Naive B cell (primary cell): ENCODE results near the gene KLK11. TPM values are rescaled to one million over a fixed set of nuclear protein-coding genes. Genes with fewer than 3 reads are reported as not detected.
"Not testable (repeated sequence)": the region's sequence is repeated elsewhere in the genome, so short reads cannot be mapped to it uniquely, and the experiment has no call there.

Experiments
- ATAC-seq, 2 donors: fragments of 150-1000 bp; cut with Tn5 transposase; 2 replicates each; pipeline ENCODE4 v1.10.0; 2021; ENCODE audit warnings: low read depth in 2 of 2, mild to moderate bottlenecking in 2 of 2, moderate library complexity in 2 of 2
- DNase-seq: peaks from one replicate; pipeline ENCODE4 v3.0.0; 2022
- H3K27ac Mint-ChIP-seq, 6 donors: one replicate each; pipeline ENCODE4 v1.8.0; 2020 to 2022; ENCODE audit warnings: mild to moderate bottlenecking in 6 of 6, mixed read lengths in 6 of 6, moderate library complexity in 5 of 6, inconsistent platforms in 2 of 6
- H3K27me3 Mint-ChIP-seq, 3 donors: one replicate each; pipeline ENCODE4 v1.8.0; 2021 to 2022; ENCODE audit warnings: mixed read lengths in 3 of 3, mild to moderate bottlenecking in 1 of 3
- H3K36me3 Mint-ChIP-seq, 2 donors: one replicate each; pipeline ENCODE4 v1.8.0; 2020 to 2022; ENCODE audit warnings: mixed read lengths in 2 of 2, inconsistent platforms in 1 of 2, mild to moderate bottlenecking in 1 of 2
- H3K4me1 Mint-ChIP-seq, 3 donors: one replicate each; pipeline ENCODE4 v1.8.0; 2020 to 2022; ENCODE audit warnings: mixed read lengths in 3 of 3, inconsistent platforms in 1 of 3, mild to moderate bottlenecking in 1 of 3, moderate library complexity in 1 of 3
- H3K4me3 Mint-ChIP-seq, 8 donors: one replicate each; pipeline ENCODE4 v1.8.0; 2020 to 2022; ENCODE audit warnings: mild to moderate bottlenecking in 8 of 8, mixed read lengths in 8 of 8, moderate library complexity in 8 of 8, inconsistent platforms in 2 of 8
- H3K9me3 Mint-ChIP-seq, 7 donors: one replicate each; pipeline ENCODE4 v1.8.0; 2020 to 2022; ENCODE audit warnings: mixed read lengths in 7 of 7, mild to moderate bottlenecking in 5 of 7, inconsistent platforms in 2 of 7, moderate library complexity in 1 of 7
- polyA plus RNA-seq, 6 donors: library from polyadenylated mRNA; unstranded; fragments of 300-500 nt; fragmentation: Illumina TruSeq; gene quantifications; one replicate each; pipeline ENCODE4 v1.2.3, GENCODE V29; 2021; ENCODE audit warnings: low read depth in 6 of 6

The KLK11 gene
- polyA plus RNA-seq, 6 donors from 2014 or later: not detected

- Mint-ChIP-seq H3K4me1 (peaks cover 0 to 3% (median 0%) of the 10 kb centered on the region in 3 donors), H3K27ac (peak overlapping the region in 1 of 6 donors; percentile 69), H3K9me3 (peaks cover 0 to 11% (median 6%) of the 10 kb centered on the region in 7 donors), H3K4me3 (no peak overlapping the region), H3K36me3 (no peaks in the 10 kb centered on the region), H3K27me3 (peaks cover 16 to 58% (median 49%) of the 10 kb centered on the region in 3 donors)
- ATAC-seq (no peak), DNase-seq (no peak)
These were observed 28.4 kb downstream of the KLK11 start for GRCh38 chr19:50998061-50998460.

GRCh38 chr19:50994129-50994528, 32.3 kb downstream of the KLK11 start:
- H3K27me3 Mint-ChIP-seq: peaks cover 36 to 49% (median 36%) of the 10 kb centered on the region in 3 donors
- H3K9me3 Mint-ChIP-seq: peaks cover 6 to 16% (median 7%) of the 10 kb centered on the region in 7 donors
- H3K27ac Mint-ChIP-seq: no peak overlapping the region
- ATAC-seq (no peak), DNase-seq (no peak)
- H3K4me1 Mint-ChIP-seq: no peaks in the 10 kb centered on the region
- H3K36me3 Mint-ChIP-seq: no peaks in the 10 kb centered on the region
- H3K4me3 Mint-ChIP-seq: peak overlapping the region in 1 of 8 donors; percentile 22

GRCh38 chr19:50992666-50993035, 33.8 kb downstream of the KLK11 start:
- Mint-ChIP-seq H3K4me1 (no peaks in the 10 kb centered on the region), H3K27me3 (peaks cover 32 to 46% (median 36%) of the 10 kb centered on the region in 3 donors), H3K4me3 (peak overlapping the region in 1 of 8 donors; percentile 9), H3K27ac (no peak overlapping the region), H3K36me3 (no peaks in the 10 kb centered on the region), H3K9me3 (peaks cover 6 to 16% (median 8%) of the 10 kb centered on the region in 7 donors)
- no peak for DNase-seq
- ATAC-seq: no peak

GRCh38 chr19:50984416-50984815, 42.0 kb downstream of the KLK11 start:
- not testable (repeated sequence) for H3K9me3 Mint-ChIP-seq, H3K4me3 Mint-ChIP-seq, H3K36me3 Mint-ChIP-seq, DNase-seq, H3K27ac Mint-ChIP-seq, ATAC-seq
- Mint-ChIP-seq H3K27me3 (peaks cover 41 to 61% (median 58%) of the 10 kb centered on the region in 3 donors), H3K4me1 (peaks cover 0 to 13% (median 0%) of the 10 kb centered on the region in 3 donors)

- H3K4me1 Mint-ChIP-seq: peaks cover 0 to 13% (median 0%) of the 10 kb centered on the region in 3 donors
- H3K36me3 Mint-ChIP-seq: no peaks in the 10 kb centered on the region
- DNase-seq (no peak), ATAC-seq (no peak)
- H3K4me3 Mint-ChIP-seq: no peak within 1 kb of the TSS
- no peak within 1 kb of the TSS for H3K27ac Mint-ChIP-seq
- H3K9me3 Mint-ChIP-seq: peaks cover 0 to 8% (median 0%) of the 10 kb centered on the region in 7 donors
- peaks cover 40 to 64% (median 59%) of the 10 kb centered on the region in 3 donors for H3K27me3 Mint-ChIP-seq
These were observed 42.7 kb downstream of the KLK11 start, which contains the start of gene KLK7 for GRCh38 chr19:50983625-50984292. Gene KLK7, minus strand, starts transcription at chr19:50983917. Its CDS starts 1,518 bp downstream, at chr19:50982399.

GRCh38 chr19:50982186-50982585, 44.2 kb downstream of the KLK11 start:
- Mint-ChIP-seq H3K27ac (no peak overlapping the region), H3K9me3 (peaks cover 0 to 8% (median 0%) of the 10 kb centered on the region in 7 donors), H3K4me1 (peaks cover 0 to 13% (median 0%) of the 10 kb centered on the region in 3 donors), H3K4me3 (no peak overlapping the region), H3K27me3 (peaks cover 31 to 70% (median 65%) of the 10 kb centered on the region in 3 donors), H3K36me3 (no peaks in the 10 kb centered on the region)
- DNase-seq (no peak), ATAC-seq (no peak)

GRCh38 chr19:50981587-50982146, 44.7 kb downstream of the KLK11 start:
- Mint-ChIP-seq H3K9me3 (peaks cover 0 to 8% (median 0%) of the 10 kb centered on the region in 7 donors), H3K4me1 (peaks cover 0 to 13% (median 0%) of the 10 kb centered on the region in 3 donors), H3K4me3 (no peak overlapping the region), H3K36me3 (no peaks in the 10 kb centered on the region), H3K27ac (no peak overlapping the region), H3K27me3 (peaks cover 31 to 76% (median 66%) of the 10 kb centered on the region in 3 donors)
- ATAC-seq (no peak), DNase-seq (no peak)

- DNase-seq (no peak), ATAC-seq (no peak)
- H3K27me3 Mint-ChIP-seq: peaks cover 34 to 81% (median 69%) of the 10 kb centered on the region in 3 donors
- H3K9me3 Mint-ChIP-seq: peaks cover 0 to 4% (median 0%) of the 10 kb centered on the region in 7 donors
- peaks cover 0 to 13% (median 0%) of the 10 kb centered on the region in 3 donors for H3K4me1 Mint-ChIP-seq
- no peak overlapping the region for H3K27ac Mint-ChIP-seq
- H3K36me3 Mint-ChIP-seq: no peaks in the 10 kb centered on the region
- no peak overlapping the region for H3K4me3 Mint-ChIP-seq
These were observed 46.2 kb downstream of the KLK11 start for GRCh38 chr19:50980208-50980607.

- no peak for DNase-seq
- no peak overlapping the region for H3K4me3 Mint-ChIP-seq
- ATAC-seq: no peak
- peaks cover 32 to 77% (median 65%) of the 10 kb centered on the region in 3 donors for H3K27me3 Mint-ChIP-seq
- H3K4me1 Mint-ChIP-seq: peaks cover 0 to 13% (median 0%) of the 10 kb centered on the region in 3 donors
- H3K27ac Mint-ChIP-seq: no peak overlapping the region
- H3K9me3 Mint-ChIP-seq: no peaks in the 10 kb centered on the region
- no peaks in the 10 kb centered on the region for H3K36me3 Mint-ChIP-seq
These were observed 46.7 kb downstream of the KLK11 start for GRCh38 chr19:50979758-50980157.

GRCh38 chr19:50978772-50979390, 47.5 kb downstream of the KLK11 start:
- peaks cover 38 to 68% (median 64%) of the 10 kb centered on the region in 3 donors for H3K27me3 Mint-ChIP-seq

GRCh38 chr19:50977626-50978025, 48.8 kb downstream of the KLK11 start:
- H3K36me3 Mint-ChIP-seq: no peaks in the 10 kb centered on the region

More at GRCh38 chr19:50978772-50979390, 47.5 kb downstream of the KLK11 start:
- Mint-ChIP-seq H3K4me1 (peaks cover 0 to 13% (median 0%) of the 10 kb centered on the region in 3 donors), H3K27ac (no peak overlapping the region), H3K4me3 (no peak overlapping the region), H3K9me3 (no peaks in the 10 kb centered on the region), H3K36me3 (no peaks in the 10 kb centered on the region)
- DNase-seq (no peak), ATAC-seq (no peak)

GRCh38 chr19:50975766-50976165, 50.6 kb downstream of the KLK11 start:
- Mint-ChIP-seq H3K27ac (peak overlapping the region in 1 of 6 donors; percentile 72), H3K4me3 (peak overlapping the region in 1 of 8 donors; percentile 66), H3K36me3 (no peaks in the 10 kb centered on the region), H3K4me1 (peaks cover 0 to 6% (median 0%) of the 10 kb centered on the region in 3 donors), H3K27me3 (peaks cover 34 to 69% (median 67%) of the 10 kb centered on the region in 3 donors), H3K9me3 (peaks cover 0 to 5% (median 0%) of the 10 kb centered on the region in 7 donors)
- ATAC-seq: no peak
- DNase-seq: no peak

More at GRCh38 chr19:50977626-50978025, 48.8 kb downstream of the KLK11 start:
- Mint-ChIP-seq H3K27me3 (peaks cover 38 to 70% (median 67%) of the 10 kb centered on the region in 3 donors), H3K4me3 (no peak overlapping the region), H3K4me1 (peaks cover 0 to 13% (median 0%) of the 10 kb centered on the region in 3 donors), H3K27ac (no peak overlapping the region), H3K9me3 (peaks cover 0 to 5% (median 0%) of the 10 kb centered on the region in 7 donors)
- no peak for DNase-seq
- no peak for ATAC-seq
